IMR-90 (cell line): ENCODE measurements around the gene NFIX. TPM values are rescaled to one million over a fixed set of nuclear protein-coding genes. Genes with fewer than 3 reads are reported as not detected.
"Not testable (repeated sequence)": the region's sequence is repeated elsewhere in the genome, so short reads cannot be mapped to it uniquely, and the experiment has no call there.

ENCODE experiments used
- ATAC-seq: fragments of 200-7000 bp; cut with Tn5 transposase; 2 replicates; pipeline ENCODE4 v1.9.1; 2020; ENCODE audit warnings: low read depth, mild to moderate bottlenecking, moderate library complexity
- BruUV-seq: library from RNA; stranded (reverse); fragments of 400-500 nt; replicated peaks from 2 replicates; lab custom pipeline; 2021; lab: Mats Ljungman, UMichigan
- CTCF ChIA-PET: fragments of 300-600 bp; formaldehyde crosslinking; extraction: SDS; loops from one replicate; lab custom pipeline; 2021; ENCODE audit warnings: antibody characterized with exemption; lab: Yijun Ruan, JAX
- POLR2A ChIA-PET: fragments of 300-600 bp; sonication (Branson Sonifier 250); formaldehyde crosslinking; loops from one replicate; lab custom pipeline; 2022; ENCODE audit warnings: antibody characterized with exemption; ENCODE audit not compliant: unreplicated experiment; lab: Charles Lee
- DNase-seq: peaks from one replicate; pipeline ENCODE4 v3.0.0; 2013
- H2AFZ ChIP-seq: replicated peaks from 2 replicates; pipeline ENCODE3; 2013; ENCODE audit warnings: low read length, mild to moderate bottlenecking; ENCODE audit not compliant: poor library complexity
- H2AK5ac ChIP-seq: 2 replicates; pipeline ENCODE4 v1.6.1; 2013; ENCODE audit warnings: low read depth, low read length, inconsistent platforms
- H2AK9ac ChIP-seq: replicated peaks from 2 replicates; pipeline ENCODE3; 2013; ENCODE audit warnings: mild to moderate bottlenecking, low read depth, low read length, moderate library complexity; ENCODE audit not compliant: poor library complexity
- H2BK120ac ChIP-seq: 2 replicates; pipeline ENCODE4 v1.6.1; 2013; ENCODE audit warnings: low read depth, low read length, inconsistent platforms
- H2BK15ac ChIP-seq: 3 replicates; pipeline ENCODE4 v1.6.1; 2013; ENCODE audit warnings: low read depth, low read length, inconsistent platforms
- H2BK20ac ChIP-seq: 2 replicates; pipeline ENCODE4 v1.6.1; 2013; ENCODE audit warnings: low read depth, mild to moderate bottlenecking, inconsistent platforms, low read length, moderate library complexity
- H2BK5ac ChIP-seq: 2 replicates; pipeline ENCODE4 v1.6.1; 2013; ENCODE audit warnings: mild to moderate bottlenecking, low read depth, low read length, inconsistent platforms; ENCODE audit not compliant: poor library complexity, severe bottlenecking
- H3K14ac ChIP-seq: replicated peaks from 2 replicates; pipeline ENCODE4 v1.6.1; 2013; ENCODE audit warnings: low read depth, low read length, inconsistent platforms
- H3K18ac ChIP-seq: 2 replicates; pipeline ENCODE4 v1.6.1; 2013; ENCODE audit warnings: low read depth, low read length, control low read depth
- H3K23ac ChIP-seq: 2 replicates; pipeline ENCODE4 v1.6.1; 2013; ENCODE audit warnings: low read depth, low read length, inconsistent platforms
- H3K27ac ChIP-seq: 2 replicates; pipeline ENCODE4 v1.5.1; 2013; ENCODE audit warnings: mild to moderate bottlenecking, control low read depth, low read length; ENCODE audit not compliant: insufficient read depth
- H3K27me3 ChIP-seq: 2 replicates; pipeline ENCODE4 v1.6.1; 2013; ENCODE audit warnings: low read length; ENCODE audit not compliant: control insufficient read depth, insufficient read depth
- H3K36me3 ChIP-seq: 2 replicates; pipeline ENCODE4 v1.6.1; 2013; ENCODE audit warnings: low read length, mixed read lengths; ENCODE audit not compliant: control insufficient read depth, insufficient read depth
- H3K4ac ChIP-seq: 2 replicates; pipeline ENCODE4 v1.6.1; 2013; ENCODE audit warnings: low read depth, low read length, inconsistent platforms
- H3K4me1 ChIP-seq: 2 replicates; pipeline ENCODE4 v1.6.1; 2013; ENCODE audit warnings: low read length, mixed read lengths; ENCODE audit not compliant: control insufficient read depth, insufficient read depth
- H3K4me2 ChIP-seq: 2 replicates; pipeline ENCODE4 v1.6.1; 2013; ENCODE audit warnings: low read depth, mild to moderate bottlenecking, control low read depth, low read length, moderate library complexity
- H3K4me3 ChIP-seq: 2 replicates; pipeline ENCODE4 v1.5.1; 2013; ENCODE audit warnings: low read depth, mild to moderate bottlenecking, control low read depth, low read length, moderate library complexity; ENCODE audit not compliant: insufficient read depth
- H3K56ac ChIP-seq: 2 replicates; pipeline ENCODE4 v1.6.1; 2013; ENCODE audit warnings: low read length, inconsistent platforms; ENCODE audit not compliant: insufficient read depth; ENCODE audit errors: extremely low read depth
- H3K79me1 ChIP-seq, 2 experiments: 2 replicates each; pipeline ENCODE4 v1.6.1; 2013; ENCODE audit warnings: low read length in 2 of 2, inconsistent platforms in 1 of 2, low read depth in 1 of 2
- H3K9ac ChIP-seq: 2 replicates; pipeline ENCODE4 v1.6.1; 2013; ENCODE audit warnings: low read depth, low read length, control low read depth
- H3K9me1 ChIP-seq: 2 replicates; pipeline ENCODE4 v1.6.1; 2013; ENCODE audit warnings: low read length, inconsistent platforms; ENCODE audit not compliant: insufficient read depth
- H3K9me3 ChIP-seq: 2 replicates; pipeline ENCODE4 v1.6.1; 2013; ENCODE audit warnings: low read length; ENCODE audit not compliant: control insufficient read depth, insufficient read depth
- H4K20me1 ChIP-seq: 2 replicates; pipeline ENCODE4 v1.6.1; 2013; ENCODE audit warnings: low read length, inconsistent platforms; ENCODE audit not compliant: insufficient read depth
- H4K5ac ChIP-seq: 2 replicates; pipeline ENCODE4 v1.6.1; 2013; ENCODE audit warnings: mild to moderate bottlenecking, low read depth, low read length, control low read depth
- H4K8ac ChIP-seq, 2 experiments: 2 replicates each; pipeline ENCODE4 v1.6.1; 2013; ENCODE audit warnings: low read depth in 2 of 2, low read length in 2 of 2, control low read depth in 1 of 2, inconsistent platforms in 1 of 2
- H4K91ac ChIP-seq: 2 replicates; pipeline ENCODE4 v1.6.1; 2013; ENCODE audit warnings: low read depth, low read length, inconsistent platforms; ENCODE audit not compliant: insufficient read depth
- whole genome bisulfite sequencing, 2 experiments: methylation state at CpG; one replicate each; pipeline versions ENCODE4 v1.1.5 to v1.1.7; 2013; ENCODE audit warnings: missing lambda C conversion rate in 2 of 2; ENCODE audit not compliant: insufficient read length in 1 of 2; ENCODE audit errors: extremely low coverage in 2 of 2; 5-methylcytosine and 5-hydroxymethylcytosine counted together
- dilution Hi-C: fragments of 300-500 bp; cut with HindIII; formaldehyde crosslinking; loops from one replicate; pipeline ENCODE4 v1.14.3; 2018; ENCODE audit warnings: low sequenced_read_pairs; ENCODE audit not compliant: unreplicated experiment
- in situ Hi-C: fragments of 300-500 bp; cut with MboI; formaldehyde crosslinking; loops from 3 replicates; pipeline ENCODE4 v1.14.3; 2019; ENCODE audit warnings: low sequenced_read_pairs, inconsistent platforms, mixed read lengths
- intact Hi-C: fragments of 100-400 bp; cut with micrococcal nuclease; formaldehyde crosslinking; loops from 2 replicates; pipeline ENCODE4 v1.10.0; 2022
- polyA plus RNA-seq, 3 experiments: library from polyadenylated mRNA; depleted of rRNA; stranded (reverse); fragments of >200 nt; gene quantifications; 2 replicates each; pipeline ENCODE4 v1.2.3, GENCODE V29; 2012; ENCODE audit warnings: low replicate concordance in 1 of 3
- total RNA-seq: library from RNA; depleted of rRNA; stranded (reverse); fragments of >200 nt; gene quantifications from 2 replicates; pipeline ENCODE4 v1.2.3, GENCODE V29; 2012

The NFIX gene
- total and polyA plus RNA-seq, 2 of the 4 experiments (the other 2 are of a cell fraction) = 10.2 to 47.7 TPM

DNA sequence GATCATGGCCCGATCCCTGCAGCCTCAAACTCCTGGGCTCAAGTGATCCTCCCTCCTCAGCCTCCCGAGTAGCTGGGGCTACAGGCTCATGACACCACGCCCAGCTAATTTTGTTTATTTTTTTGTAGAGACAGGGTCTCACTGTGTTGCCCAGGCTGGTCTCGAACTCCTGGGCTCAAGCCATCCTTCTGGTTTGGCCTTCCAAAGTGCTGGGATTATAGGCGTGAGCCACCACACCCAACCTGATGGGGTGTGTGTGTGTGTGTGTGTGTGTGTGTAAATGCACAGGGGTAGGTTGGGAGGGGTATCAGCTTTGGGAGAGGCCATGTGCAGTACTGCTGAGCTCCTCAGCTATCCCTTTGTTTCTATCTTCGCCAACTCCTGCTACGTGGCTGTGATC lies 19.2 kb upstream of the NFIX start:
- H3K4me3 ChIP-seq, BruUV-seq, H4K91ac ChIP-seq, H3K4me1 ChIP-seq, H2AK5ac ChIP-seq, H3K27me3 ChIP-seq, H2AK9ac ChIP-seq, H2BK120ac ChIP-seq, H2BK5ac ChIP-seq, ATAC-seq, H4K5ac ChIP-seq, H3K4ac ChIP-seq, DNase-seq, H3K9ac ChIP-seq, H3K9me3 ChIP-seq, H3K27ac ChIP-seq, H4K20me1 ChIP-seq, H3K56ac ChIP-seq, H3K23ac ChIP-seq, dilution Hi-C loops, H3K79me1 ChIP-seq, H3K9me1 ChIP-seq, H3K36me3 ChIP-seq, H3K4me2 ChIP-seq, H2BK20ac ChIP-seq, H3K18ac ChIP-seq, H3K14ac ChIP-seq, POLR2A ChIA-PET, H4K8ac ChIP-seq, H2BK15ac ChIP-seq: not testable (repeated sequence)
- in situ Hi-C loops (loop anchor here (5.0 to 25.0 kb wide), 3 partner anchors 286 to 761 kb away; a partner anchor contains a TSS), intact Hi-C loops (loop anchor here (5.0 kb wide), 1 partner anchor 271 kb away; no protein-coding TSS in a partner anchor)
- H2AFZ ChIP-seq = peak overlapping the region; percentile 58
- WGBS, 2 experiments = no CpG with 5 or more reads among the region's 7 CpGs
- CTCF ChIA-PET = interaction anchor here (0.8 to 2.5 kb wide), 2 partner anchors 11 to 118 kb away, joined by 5 to 10 read pairs; no protein-coding TSS in a partner anchor
